Karpas-422 (cell line): Measurements from ENCODE around the gene CRYGB. TPM values are rescaled to one million over a fixed set of nuclear protein-coding genes. Genes with fewer than 3 reads are reported as not detected.
"Not testable (repeated sequence)": the region's sequence is repeated elsewhere in the genome, so short reads cannot be mapped to it uniquely, and the experiment has no call there.

Experiments used
- DNase-seq: peaks from one replicate; pipeline ENCODE4 v3.0.0-alpha.2; 2015
- H2AFZ ChIP-seq: fragments of 200-600 bp; sonication (generic); 2 replicates; pipeline ENCODE4 v1.6.1; 2014; ENCODE audit warnings: antibody characterized with exemption, low read length, mixed read lengths
- H3K27ac ChIP-seq: fragments of 200-600 bp; sonication (generic); 2 replicates; pipeline ENCODE4 v1.5.1; 2014; ENCODE audit warnings: mild to moderate bottlenecking, low read length, moderate library complexity
- H3K27me3 ChIP-seq: fragments of 200-600 bp; sonication (generic); 2 replicates; pipeline ENCODE4 v1.6.1; 2014; ENCODE audit warnings: low read length, mixed read lengths
- H3K36me3 ChIP-seq: fragments of 200-600 bp; sonication (generic); 2 replicates; pipeline ENCODE4 v1.6.1; 2014; ENCODE audit warnings: low read length, mixed read lengths; ENCODE audit not compliant: insufficient read depth
- H3K4me1 ChIP-seq: fragments of 200-600 bp; sonication (generic); 2 replicates; pipeline ENCODE4 v1.6.1; 2014; ENCODE audit warnings: mild to moderate bottlenecking, low read length, mixed read lengths
- H3K4me2 ChIP-seq: fragments of 200-600 bp; sonication (generic); 2 replicates; pipeline ENCODE4 v1.6.1; 2014; ENCODE audit warnings: low read length, low read depth, mild to moderate bottlenecking; ENCODE audit not compliant: poor library complexity, severe bottlenecking
- H3K4me3 ChIP-seq: fragments of 200-600 bp; sonication (generic); 2 replicates; pipeline ENCODE4 v1.5.1; 2014; ENCODE audit warnings: mild to moderate bottlenecking, antibody characterized with exemption, low read length, mixed read lengths
- H3K79me2 ChIP-seq: fragments of 200-600 bp; sonication (generic); 2 replicates; pipeline ENCODE4 v1.6.1; 2014; ENCODE audit warnings: mild to moderate bottlenecking, low read length, mixed read lengths
- H3K9ac ChIP-seq: fragments of 200-600 bp; sonication (generic); 2 replicates; pipeline ENCODE4 v1.6.0; 2014; ENCODE audit warnings: low read length
- H3K9me2 ChIP-seq: fragments of 200-600 bp; sonication (generic), shearing (Covaris generic); replicated peaks from 2 replicates; pipeline ENCODE4 v1.6.0; 2014; ENCODE audit warnings: mild to moderate bottlenecking, low read length, moderate library complexity; ENCODE audit not compliant: insufficient read depth
- H3K9me3 ChIP-seq: fragments of 300-700, 200-600 bp; sonication (generic); 2 replicates; pipeline ENCODE4 v1.6.1; 2014; ENCODE audit warnings: low read length, mixed read lengths
- H4K20me1 ChIP-seq: fragments of 200-600 bp; sonication (generic); 2 replicates; pipeline ENCODE4 v1.6.1; 2014; ENCODE audit warnings: mild to moderate bottlenecking, antibody characterized with exemption, low read length, low read depth; ENCODE audit not compliant: insufficient read depth
- total RNA-seq: library from RNA; depleted of rRNA; stranded (reverse); fragments of >200 nt; shearing (Covaris generic); gene quantifications from 2 replicates; pipeline ENCODE4 v1.2.3, GENCODE V29; 2014; ENCODE audit warnings: low replicate concordance

CRYGB gene
- total RNA-seq, 1 experiment from 2014 or later, result not detected

GRCh38 chr2:208134928-208135586, 10.9 kb downstream of the CRYGB start:
- DNase-seq, result no peak
- Histone ChIP-seq H3K79me2 (no peaks in the 10 kb centered on the region), H3K4me2 (no peak overlapping the region), H3K9me2 (no peaks in the 10 kb centered on the region), H3K36me3 (no peaks in the 10 kb centered on the region), H3K4me3 (no peak overlapping the region), H3K4me1 (no peaks in the 10 kb centered on the region), H3K9ac (no peak overlapping the region), H4K20me1 (no peaks in the 10 kb centered on the region), H3K27ac (no peak overlapping the region), H3K9me3 (no peaks in the 10 kb centered on the region), H2AFZ (no peak overlapping the region), H3K27me3 (no peaks in the 10 kb centered on the region)

- Histone ChIP-seq H3K36me3 (no peaks in the 10 kb centered on the region), H2AFZ (no peak overlapping the region), H3K27ac (no peak overlapping the region), H3K9me3 (no peaks in the 10 kb centered on the region), H3K27me3 (no peaks in the 10 kb centered on the region), H3K4me2 (no peak overlapping the region), H3K4me3 (no peak overlapping the region), H3K9me2 (no peaks in the 10 kb centered on the region), H3K79me2 (no peaks in the 10 kb centered on the region), H4K20me1 (no peaks in the 10 kb centered on the region), H3K9ac (no peak overlapping the region), H3K4me1 (no peaks in the 10 kb centered on the region)
- DNase-seq, result no peak
Observed at GRCh38 chr2:208130712-208131110, 15.2 kb downstream of the CRYGB start.

- no peak within 1 kb of the TSS for H2AFZ ChIP-seq
- H3K27me3 ChIP-seq, result no peaks in the 10 kb centered on the region
- H3K4me2 ChIP-seq, result no peak within 1 kb of the TSS
Observed at GRCh38 chr2:208129744-208130711, 15.9 kb downstream of the CRYGB start, which contains the start of gene CRYGC. Gene CRYGC (minus strand): TSS chr2:208129828. CDS start chr2:208129792, 36 bp downstream.

GRCh38 chr2:208128136-208128535, 17.8 kb downstream of the CRYGB start:
- H3K9me2 ChIP-seq, result no peaks in the 10 kb centered on the region
- H3K4me3 ChIP-seq, result no peak overlapping the region
- H3K27ac ChIP-seq, result no peak overlapping the region
- no peaks in the 10 kb centered on the region for H3K27me3 ChIP-seq
- no peaks in the 10 kb centered on the region for H4K20me1 ChIP-seq
- no peak overlapping the region for H3K4me2 ChIP-seq
- H2AFZ ChIP-seq, result no peak overlapping the region
- no peak overlapping the region for H3K9ac ChIP-seq
- H3K36me3 ChIP-seq, result no peaks in the 10 kb centered on the region
- no peaks in the 10 kb centered on the region for H3K9me3 ChIP-seq
- no peak for DNase-seq
- no peaks in the 10 kb centered on the region for H3K79me2 ChIP-seq
- H3K4me1 ChIP-seq, result no peaks in the 10 kb centered on the region

More at GRCh38 chr2:208129744-208130711, 15.9 kb downstream of the CRYGB start, which contains the start of gene CRYGC:
- Histone ChIP-seq H3K9me2 (no peaks in the 10 kb centered on the region), H3K9me3 (no peaks in the 10 kb centered on the region), H4K20me1 (no peaks in the 10 kb centered on the region), H3K9ac (no peak within 1 kb of the TSS), H3K79me2 (no peaks in the 10 kb centered on the region), H3K4me1 (no peaks in the 10 kb centered on the region), H3K27ac (no peak within 1 kb of the TSS), H3K4me3 (no peak within 1 kb of the TSS), H3K36me3 (no peaks in the 10 kb centered on the region)
- no peak for DNase-seq

- Histone ChIP-seq H4K20me1 (no peaks in the 10 kb centered on the region), H3K27ac (no peak overlapping the region), H3K4me2 (no peak overlapping the region), H3K4me1 (no peaks in the 10 kb centered on the region), H3K9me3 (no peaks in the 10 kb centered on the region), H3K79me2 (no peaks in the 10 kb centered on the region), H3K9me2 (no peaks in the 10 kb centered on the region), H2AFZ (no peak overlapping the region), H3K27me3 (no peaks in the 10 kb centered on the region), H3K9ac (no peak overlapping the region), H3K36me3 (no peaks in the 10 kb centered on the region), H3K4me3 (no peak overlapping the region)
- no peak for DNase-seq
Observed at GRCh38 chr2:208127090-208127489, 18.9 kb downstream of the CRYGB start.

- no peak for DNase-seq
- Histone ChIP-seq H3K9ac (no peak overlapping the region), H3K36me3 (no peaks in the 10 kb centered on the region), H3K4me3 (no peak overlapping the region), H3K4me2 (no peak overlapping the region), H4K20me1 (no peaks in the 10 kb centered on the region), H3K79me2 (no peaks in the 10 kb centered on the region), H3K4me1 (no peaks in the 10 kb centered on the region), H3K27me3 (no peaks in the 10 kb centered on the region), H2AFZ (no peak overlapping the region), H3K9me2 (no peaks in the 10 kb centered on the region), H3K9me3 (no peaks in the 10 kb centered on the region), H3K27ac (no peak overlapping the region)
Observed at GRCh38 chr2:208125251-208125650, 20.7 kb downstream of the CRYGB start.

GRCh38 chr2:208124013-208124715, 21.8 kb downstream of the CRYGB start, which contains the start of gene CRYGD:
Gene CRYGD (minus strand): TSS chr2:208124524. CDS start chr2:208124473, 51 bp downstream.
- H3K4me2 ChIP-seq, H2AFZ ChIP-seq, H3K27ac ChIP-seq, H3K36me3 ChIP-seq, H3K4me1 ChIP-seq, H3K9me2 ChIP-seq, DNase-seq, H4K20me1 ChIP-seq, H3K9me3 ChIP-seq, H3K79me2 ChIP-seq, H3K4me3 ChIP-seq, H3K9ac ChIP-seq, H3K27me3 ChIP-seq: not testable (repeated sequence)

GRCh38 chr2:208122248-208122647, 23.7 kb downstream of the CRYGB start:
- Histone ChIP-seq H3K4me2 (no peak overlapping the region), H3K9me3 (no peaks in the 10 kb centered on the region), H3K9ac (no peak overlapping the region), H3K79me2 (no peaks in the 10 kb centered on the region), H3K27ac (no peak overlapping the region), H3K9me2 (no peaks in the 10 kb centered on the region), H3K36me3 (no peaks in the 10 kb centered on the region), H3K4me1 (no peaks in the 10 kb centered on the region), H4K20me1 (no peaks in the 10 kb centered on the region), H3K4me3 (no peak overlapping the region), H3K27me3 (no peaks in the 10 kb centered on the region), H2AFZ (no peak overlapping the region)
- no peak for DNase-seq
